HG03139 (cell line): ENCODE results near the gene SMG9.
A peak's percentile ranks its signal among the peaks of the same experiment; 100 is the strongest.
"Not testable (repeated sequence)": the region's sequence is repeated elsewhere in the genome, so short reads cannot be mapped to it uniquely, and the experiment has no call there.

ENCODE experiments used
- ATAC-seq: cut with Tn5 transposase; IDR thresholded peaks from one replicate; pipeline ENCODE4 v1.9.1; 2021; ENCODE audit not compliant: unreplicated experiment

Gene SMG9

DNA sequence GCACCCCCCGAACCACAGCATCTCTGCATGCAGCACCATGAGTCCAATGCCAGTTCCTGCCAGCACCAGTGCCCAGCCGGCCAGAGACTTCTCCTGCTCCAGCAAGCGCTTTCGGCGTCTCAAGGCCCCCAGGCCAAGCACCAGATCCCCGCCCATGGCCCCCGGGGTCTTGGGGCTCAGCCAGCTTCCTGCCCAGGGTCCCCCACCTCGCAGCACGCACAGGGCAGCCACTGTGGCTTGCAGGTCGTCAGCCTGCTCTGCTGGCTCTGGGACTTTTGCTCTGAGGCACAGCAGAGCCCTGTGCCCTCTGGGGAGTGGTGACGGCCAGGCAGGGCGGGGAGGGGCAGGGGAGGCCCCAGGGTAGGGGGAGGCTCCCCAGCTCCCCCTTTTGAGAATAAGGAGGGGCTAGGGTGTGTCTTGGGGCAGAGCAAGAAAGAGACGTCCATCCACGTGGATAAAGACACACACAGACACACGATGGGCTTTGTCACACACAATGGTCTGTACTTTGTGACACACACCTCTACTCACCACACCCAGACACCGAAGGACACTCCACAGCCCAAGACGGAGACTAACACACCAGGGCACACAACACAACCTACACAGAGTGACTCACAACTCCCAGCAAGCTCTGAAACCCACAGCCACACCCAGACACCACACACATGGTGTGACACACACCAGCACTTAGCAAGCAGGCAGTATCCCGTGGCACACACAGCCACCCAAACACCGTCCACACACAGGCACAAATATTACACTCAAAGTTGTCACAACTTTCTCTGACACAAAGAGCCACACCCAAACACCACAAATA is 26.2 kb upstream of the SMG9 start, which contains the start of gene KCNN4:
Gene KCNN4, minus strand, starts transcription at position 268 of the 820 bp plus-strand sequence. Its CDS starts 112 bp downstream, at position 156.
- peak; percentile 38 for ATAC-seq

DNA sequence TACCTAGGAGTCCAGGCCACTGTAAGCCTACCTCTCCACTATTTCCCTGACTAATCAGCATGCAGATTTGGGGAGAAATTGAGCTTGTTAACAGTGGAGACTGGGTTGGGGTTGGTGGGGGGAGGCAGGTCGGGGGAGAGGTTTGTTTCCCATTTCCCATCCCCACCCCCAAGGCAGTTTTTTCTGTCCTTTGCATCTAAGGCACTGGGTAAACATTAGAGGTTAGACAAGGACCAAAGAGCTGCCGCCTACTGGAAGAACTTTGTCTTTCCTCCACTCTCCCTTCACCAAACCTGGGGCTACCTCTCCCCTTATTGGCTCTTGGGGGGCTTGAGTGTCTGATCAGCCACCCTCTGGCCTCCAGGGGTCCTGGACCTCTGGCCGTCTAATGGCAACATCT is 25.1 kb upstream of the SMG9 start:
- no peak for ATAC-seq

DNA sequence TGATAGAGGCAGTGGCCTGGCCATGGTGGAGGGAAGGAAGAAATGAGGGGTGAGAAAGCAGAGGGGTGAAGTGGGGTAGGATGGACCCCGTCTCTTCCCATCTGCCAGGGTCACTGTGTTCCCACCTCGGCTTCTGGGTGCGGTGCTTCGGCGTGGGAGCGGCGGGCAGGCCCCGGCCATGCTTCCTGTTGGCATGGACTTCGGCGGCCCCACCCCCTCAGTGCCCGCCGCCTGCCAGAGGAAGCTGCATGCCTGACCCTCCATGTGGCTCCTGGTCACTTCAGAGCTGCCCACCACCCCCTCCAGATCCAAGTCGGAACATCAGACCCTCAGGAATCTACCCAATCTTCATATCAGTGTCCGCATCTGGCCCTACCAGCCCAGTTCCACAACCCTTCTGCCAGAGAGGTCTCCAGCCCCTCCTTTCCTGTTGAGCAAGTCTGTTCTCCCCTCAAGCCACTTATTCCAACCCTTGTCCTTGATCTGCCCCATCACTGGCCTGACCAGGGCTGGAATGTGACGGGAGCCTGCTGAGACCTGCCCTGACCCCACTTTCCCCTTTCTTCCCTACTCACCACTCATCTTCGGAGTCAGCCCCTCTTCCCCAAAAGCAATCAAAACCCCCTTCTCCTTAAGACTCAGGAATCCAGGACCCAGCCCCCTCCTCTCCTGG is 24.5 kb upstream of the SMG9 start:
- no peak for ATAC-seq

DNA sequence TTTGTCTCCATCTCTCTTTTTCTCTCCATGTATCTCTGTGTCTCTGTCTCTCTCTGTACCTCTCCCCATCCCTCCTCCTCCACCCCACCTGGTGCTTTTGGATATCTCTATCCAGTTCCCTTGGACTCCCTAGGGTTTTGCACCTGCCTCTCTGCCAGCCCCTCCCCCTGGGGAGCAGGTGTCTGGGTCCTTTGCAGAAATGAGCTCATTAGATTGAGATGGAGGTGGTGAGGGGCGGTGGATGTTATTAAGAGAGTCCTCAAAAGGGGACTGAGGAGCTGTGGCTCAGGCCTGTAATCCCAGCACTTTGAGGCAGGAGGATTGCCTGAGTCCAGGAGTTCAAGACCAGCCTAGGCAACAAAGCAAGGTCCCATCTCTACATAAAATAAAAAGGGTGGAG is 23.9 kb upstream of the SMG9 start:
- no peak for ATAC-seq

DNA sequence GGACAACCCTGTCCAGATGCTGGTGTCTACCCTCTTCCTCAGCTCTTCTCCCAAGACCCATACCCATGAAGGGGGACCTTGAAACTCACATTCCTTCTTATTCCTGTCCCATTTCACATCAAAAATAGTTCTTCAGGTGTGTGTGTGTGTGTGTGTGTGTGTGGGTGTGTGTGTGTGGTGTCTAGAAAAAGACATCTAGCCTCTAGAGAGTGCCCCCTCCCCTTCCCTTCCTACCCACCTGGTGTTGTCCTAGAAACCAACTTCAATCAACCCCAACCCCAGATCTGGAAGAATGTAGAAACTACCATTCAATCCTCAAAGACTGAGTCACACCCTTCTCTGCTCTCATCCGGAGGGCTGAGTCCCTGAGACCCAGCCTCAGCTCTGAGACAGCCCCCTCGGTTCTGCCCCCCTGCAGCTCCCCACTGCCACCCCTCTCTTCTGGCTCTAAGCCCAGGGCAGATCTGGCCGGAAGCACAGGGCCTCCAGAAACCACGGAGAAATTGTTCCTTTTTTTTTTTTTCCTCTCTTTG is 22.5 kb upstream of the SMG9 start:
- ATAC-seq = no peak

DNA sequence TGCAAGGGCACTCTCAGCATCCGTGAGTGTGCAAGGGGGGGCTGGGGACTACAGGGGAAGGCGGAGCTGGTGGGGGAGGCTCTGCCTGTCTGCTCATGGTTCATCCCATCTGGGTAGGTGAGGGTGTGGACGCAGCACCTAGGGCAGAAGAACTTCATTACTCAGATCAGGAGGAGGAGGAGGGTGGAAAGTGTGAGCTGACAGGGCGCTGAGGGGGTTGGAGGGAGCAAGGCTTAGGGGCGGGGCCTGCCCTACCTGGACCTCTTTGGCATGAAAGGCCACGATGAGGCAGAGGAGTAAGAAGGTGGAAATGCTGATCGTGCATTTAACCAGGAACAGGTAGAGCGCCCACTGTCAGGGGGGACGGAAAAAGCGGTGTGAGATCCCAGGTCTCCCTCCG is 21.5 kb upstream of the SMG9 start:
- no peak for ATAC-seq

DNA sequence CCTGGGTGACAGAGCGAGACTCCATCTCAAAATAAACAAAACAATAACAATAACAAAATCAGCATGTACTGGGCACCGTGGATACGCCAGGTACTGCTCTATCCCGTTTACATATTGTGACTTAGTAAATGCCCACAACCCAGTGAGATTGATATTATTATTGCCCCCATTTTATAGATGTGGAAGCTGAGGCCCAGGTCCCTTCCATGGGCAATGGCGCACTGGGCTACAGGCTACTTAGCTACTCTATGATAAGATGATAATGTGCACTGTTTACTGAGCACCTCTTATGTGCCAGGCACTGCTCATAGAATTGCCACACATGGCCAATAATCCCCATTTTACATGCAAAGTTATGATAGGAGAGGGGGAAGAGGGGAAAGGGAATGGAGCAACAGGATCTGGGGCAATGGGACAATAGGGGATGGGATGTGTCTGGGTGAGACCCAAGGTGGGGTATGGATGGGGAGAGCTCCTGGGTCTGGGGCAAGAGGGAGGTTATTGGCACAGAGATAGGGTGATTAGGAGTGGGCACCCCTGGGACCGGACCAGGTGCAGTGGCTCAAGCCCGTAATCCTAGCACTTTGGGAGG is 20.6 kb upstream of the SMG9 start:
- no peak for ATAC-seq

DNA sequence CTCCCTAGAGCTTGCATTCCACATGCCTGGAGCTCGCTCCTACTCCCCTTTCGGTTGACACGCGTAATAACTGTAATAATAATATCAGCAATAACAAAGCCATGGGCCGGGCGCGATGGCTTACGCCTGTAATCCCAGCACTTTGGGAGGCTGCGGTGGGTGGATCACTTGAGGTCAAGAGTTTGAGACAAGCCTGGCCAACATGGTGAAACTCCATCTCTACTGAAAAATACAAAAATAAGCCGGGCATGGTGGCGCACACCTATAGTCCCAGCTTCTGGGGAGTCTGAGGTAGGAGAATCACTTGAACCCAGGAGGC is 20.1 kb upstream of the SMG9 start:
- not testable (repeated sequence) for ATAC-seq

DNA sequence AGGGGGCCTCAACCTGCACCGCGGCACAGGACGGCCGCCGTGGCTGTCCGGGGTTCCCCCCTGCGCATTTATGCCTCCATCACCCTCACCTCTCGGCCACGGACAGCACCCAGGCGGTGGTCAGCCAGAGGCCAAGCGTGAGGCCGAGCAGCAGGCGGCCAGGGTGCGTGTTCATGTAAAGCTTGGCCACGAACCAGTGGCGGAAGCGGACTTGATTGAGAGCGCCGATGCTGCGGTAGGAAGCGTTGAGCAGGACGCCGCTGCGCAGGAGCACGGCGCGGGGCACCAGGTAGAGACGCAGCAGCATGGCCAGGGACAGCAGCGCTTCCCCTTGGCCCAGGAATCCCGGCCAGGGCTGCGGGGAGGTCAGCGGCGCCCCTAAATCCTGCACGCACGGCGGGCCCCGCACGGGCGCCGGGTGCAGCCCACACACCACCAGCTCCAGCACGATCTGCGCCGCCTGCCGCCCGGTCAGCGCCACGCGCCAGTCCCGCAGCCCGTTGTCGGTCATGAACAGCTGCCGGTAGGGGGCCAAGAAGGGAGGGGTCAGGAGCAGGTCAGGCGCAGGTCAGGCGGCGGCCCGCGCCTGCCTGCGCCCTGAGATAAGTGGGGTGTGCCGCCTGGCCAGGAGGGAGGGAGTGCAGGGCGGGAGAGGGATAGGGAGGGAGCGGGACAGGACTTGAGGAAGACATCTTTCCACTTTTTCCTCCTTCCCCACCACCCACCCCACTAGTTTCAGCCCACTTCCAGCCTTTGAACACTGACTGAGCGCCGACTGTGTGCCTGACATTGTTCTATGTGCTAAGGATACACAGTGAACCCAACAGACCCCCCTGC is 19.6 kb upstream of the SMG9 start:
- ATAC-seq = no peak

DNA sequence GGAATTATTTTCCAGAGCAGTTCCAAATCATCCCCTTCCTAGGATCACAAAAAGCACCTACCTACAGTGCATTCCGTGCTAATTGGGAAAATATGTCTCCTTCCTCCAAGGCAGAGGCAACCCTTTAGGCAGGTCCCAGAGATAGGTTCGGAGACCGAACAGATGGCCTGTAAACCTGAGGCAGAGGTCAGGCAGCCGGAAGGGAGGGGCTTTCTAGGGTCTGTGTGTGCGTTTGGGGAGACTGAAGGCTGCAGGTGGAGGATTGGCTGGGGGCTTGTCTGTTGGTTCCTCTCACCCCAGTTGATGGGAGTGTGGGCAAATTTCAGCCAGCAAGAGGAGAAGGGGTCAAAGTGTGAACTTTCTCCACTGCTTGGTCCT is 19.0 kb upstream of the SMG9 start:
- ATAC-seq = no peak

DNA sequence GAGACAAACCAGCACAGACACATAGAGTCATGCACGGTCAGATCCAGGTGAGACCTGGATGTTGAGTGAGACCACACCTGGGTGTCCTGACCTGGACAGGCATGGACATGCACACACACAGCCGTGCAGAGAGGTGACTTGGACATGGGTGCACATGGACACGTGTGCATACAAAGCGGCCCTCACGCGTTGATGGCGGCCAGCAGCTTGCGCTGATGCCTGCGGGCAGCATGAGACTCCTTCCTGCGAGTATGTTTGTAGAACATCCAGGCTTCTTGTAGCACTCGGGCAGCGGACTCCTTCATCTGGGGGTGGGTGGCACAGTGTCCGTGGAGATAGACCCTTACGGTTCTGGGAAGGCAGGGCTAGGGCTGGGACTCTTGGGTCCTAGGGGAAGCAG is 14.5 kb upstream of the SMG9 start:
- ATAC-seq = no peak

DNA sequence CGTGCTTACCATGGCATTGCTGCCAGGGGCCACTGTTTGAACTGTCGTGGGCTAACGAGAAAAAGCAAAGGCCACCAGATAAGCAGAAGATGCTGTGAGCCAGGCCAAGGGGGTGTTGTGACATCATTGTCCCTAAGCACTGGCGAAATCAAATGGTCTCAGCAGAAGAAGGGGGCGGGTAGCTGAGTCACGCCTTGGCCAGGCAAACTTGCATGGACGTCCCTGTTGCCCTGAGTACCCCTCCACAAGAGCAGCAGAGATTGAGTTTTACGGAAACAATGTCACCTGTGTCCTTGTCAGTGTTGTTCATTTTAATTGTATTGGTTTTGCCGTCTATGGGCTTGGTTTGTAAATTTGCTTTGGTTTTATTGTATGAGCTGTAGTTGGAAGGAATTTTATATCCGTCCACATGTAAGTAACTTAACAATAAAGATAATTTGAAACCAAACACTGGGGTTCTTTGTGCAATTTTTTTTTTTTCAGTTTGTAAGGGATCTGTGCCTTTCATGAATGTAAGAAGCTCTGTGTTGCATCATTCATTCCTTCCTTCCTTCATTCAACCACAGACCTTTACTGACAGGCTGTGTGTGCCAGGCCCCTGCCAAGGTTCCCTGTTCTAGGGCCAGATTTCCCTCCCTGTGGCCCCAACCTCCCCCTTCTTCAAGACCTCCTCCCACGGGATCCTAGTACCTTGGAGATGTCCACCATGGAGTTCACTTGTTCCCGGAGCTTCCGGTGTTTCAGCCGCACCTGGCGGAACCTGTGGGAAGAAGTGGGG is 13.7 kb upstream of the SMG9 start:
- no peak for ATAC-seq

DNA sequence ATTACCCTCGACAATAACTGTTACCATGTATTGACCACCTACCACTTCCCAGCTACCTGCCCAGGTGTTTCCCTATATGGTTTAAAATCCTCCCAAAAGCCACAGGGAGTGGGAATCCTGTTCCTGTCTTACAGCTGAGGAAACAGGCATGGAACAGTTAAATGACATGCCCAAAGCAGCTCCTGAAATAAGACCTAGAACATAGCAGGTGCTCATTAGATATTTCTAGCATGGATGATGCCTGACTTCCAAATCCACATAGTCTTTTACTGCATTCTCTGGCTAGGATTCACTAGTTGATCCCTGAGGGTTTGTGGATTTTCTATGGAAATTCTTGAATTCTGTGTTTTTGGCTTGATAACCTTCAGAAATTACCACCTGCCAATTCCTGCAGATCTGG is 13.1 kb upstream of the SMG9 start:
- no peak for ATAC-seq

DNA sequence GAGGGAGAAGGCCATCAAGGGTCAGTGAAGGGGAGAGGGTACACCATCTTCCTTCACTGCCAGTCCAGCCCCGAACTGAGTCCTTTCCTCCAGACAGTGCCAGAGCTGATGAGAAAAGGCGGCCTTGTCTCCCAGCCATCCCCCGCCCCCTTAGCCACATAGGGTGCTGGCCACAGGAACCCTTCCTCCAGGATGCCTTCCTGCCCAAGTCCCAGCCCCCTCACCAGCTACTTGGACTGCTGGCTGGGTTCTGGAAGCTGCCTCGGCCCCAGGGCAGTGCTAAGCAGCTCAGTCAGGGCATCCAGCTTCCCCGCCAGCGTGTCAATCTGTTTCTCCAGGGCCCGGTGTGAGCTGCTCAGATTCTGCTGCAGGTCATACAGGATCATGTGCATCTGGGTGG is 12.6 kb upstream of the SMG9 start:
- no peak for ATAC-seq

DNA sequence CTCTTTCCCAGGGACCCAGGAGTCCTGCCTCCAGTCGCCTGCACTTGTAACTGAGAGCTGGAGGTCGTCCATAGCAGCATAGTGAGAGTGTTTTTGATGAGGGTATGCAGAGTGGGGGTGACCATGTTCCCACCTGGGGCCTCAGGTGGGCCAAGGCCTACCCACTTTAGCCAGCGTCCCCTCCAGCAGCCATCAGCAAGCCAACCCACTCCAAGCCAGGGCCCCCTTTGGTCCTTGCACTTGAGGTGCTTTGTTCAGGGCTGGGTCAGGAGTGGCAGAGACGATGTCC is 11.9 kb upstream of the SMG9 start:
- no peak for ATAC-seq

DNA sequence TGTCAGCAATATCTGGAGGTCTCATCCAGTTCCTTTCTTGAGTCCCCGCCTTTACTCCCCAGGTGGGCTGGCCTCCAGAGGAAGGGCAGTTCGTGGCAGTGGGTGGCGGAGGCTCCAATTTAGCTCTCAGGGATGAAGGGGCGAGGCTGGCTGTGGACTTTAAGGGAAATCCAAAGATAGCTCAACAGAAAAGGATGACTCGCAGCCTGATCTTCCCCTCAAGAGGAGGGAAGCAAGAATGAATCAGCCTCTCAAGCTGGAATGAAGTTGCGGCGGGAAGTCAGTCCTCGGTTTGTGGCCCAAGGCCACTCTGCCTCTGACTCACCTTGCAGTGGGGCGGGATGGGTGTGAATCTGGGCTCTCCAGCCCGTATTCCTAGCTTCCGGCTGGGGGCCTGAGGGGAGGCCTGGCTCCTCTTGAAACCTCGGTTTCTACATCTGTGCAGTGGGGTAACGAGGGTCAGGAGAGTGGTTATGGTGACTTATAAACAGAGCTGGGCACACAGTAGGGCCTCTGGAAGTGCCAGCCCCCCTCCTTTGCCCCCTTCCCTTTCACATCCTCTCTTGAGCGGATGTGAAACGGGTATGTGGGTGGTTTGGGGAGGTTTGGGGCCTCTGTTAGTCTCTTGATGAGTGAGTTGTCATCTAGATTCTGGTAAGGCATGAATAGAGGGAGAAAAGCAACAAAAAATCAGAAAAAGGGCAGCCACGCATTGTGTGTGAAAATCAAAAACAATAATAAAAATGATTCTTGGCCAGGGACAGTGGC is 10.5 kb upstream of the SMG9 start:
- peak; percentile 56 for ATAC-seq

DNA sequence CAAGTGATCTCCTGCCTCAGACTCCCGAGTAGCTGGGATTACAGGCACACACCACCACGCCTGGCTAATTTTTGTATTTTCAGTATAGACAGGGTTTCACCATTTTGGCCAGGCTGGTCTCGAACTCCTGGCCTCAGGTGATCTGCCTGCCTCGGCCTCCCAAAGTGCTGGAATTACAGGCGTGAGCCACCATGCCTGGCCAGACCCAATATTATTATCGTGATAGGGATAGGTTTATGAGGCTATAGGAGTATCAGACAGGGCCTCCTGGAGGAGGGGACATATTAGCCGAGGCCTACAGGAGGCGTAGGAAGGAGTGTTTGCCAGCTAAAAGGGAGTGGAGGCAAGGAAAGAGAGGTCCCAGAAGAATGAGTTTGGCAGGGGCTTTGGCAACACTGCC is 9.9 kb upstream of the SMG9 start:
- ATAC-seq = not testable (repeated sequence)

DNA sequence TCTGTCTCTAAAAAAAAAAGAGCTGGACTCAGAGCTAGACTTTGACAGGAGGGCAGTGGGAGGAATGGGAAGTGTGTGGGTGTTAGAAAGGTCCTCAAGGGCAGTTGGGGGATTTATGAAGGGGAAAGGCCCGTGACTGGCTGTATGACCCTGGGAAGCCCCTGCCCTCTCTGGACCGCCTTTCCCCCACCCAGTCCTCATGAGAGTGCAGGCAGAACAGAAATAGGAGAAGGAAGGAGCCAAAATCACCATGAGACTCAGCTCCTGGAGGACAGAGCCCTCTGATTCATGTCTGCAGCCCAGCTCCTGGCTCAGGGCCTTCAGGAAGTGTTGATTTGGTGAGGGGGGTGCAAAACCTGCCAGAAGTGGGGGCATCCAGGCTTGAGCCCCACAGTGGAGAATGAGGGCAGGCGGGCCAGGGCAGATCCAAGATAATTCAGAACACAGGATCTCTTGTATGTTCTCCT is 8.7 kb upstream of the SMG9 start:
- ATAC-seq = no peak

DNA sequence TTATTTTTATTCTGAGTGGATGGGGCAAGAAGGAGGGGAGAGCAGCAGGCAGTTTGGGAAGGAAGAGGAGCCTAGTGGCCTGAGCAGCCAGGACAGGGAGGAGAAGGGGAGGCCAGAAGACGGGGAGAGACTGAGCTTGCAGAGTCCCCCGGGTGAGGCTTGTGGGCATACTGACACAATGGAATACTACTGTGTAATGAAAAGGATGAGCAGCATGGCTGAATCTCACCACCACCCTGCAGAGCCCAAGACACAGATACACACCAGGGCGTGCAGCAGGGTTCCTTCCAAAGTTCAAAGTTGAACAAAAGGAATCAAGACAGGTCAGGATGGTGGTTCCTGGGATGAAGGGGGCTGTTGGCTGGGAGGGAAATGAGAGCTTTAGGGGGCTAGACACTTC is 8.1 kb upstream of the SMG9 start:
- ATAC-seq = no peak

DNA sequence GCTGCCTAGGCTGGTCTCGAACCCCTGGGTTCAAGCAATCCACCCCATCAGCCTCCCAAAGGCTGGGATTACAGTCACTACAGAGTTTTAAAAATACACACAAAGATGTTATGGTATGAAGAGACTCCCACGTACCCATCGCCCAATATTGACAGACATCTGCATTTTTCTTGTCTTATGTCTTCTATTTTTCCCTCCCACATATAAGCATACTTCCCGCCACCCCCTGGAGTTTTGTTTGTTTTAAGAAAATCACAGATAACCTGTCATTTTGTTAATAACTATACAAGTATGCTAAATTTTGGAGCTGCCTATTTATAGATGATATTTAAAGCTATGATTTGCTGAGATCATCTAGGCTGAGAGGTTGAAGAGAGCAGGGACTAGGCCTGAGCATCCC is 6.2 kb upstream of the SMG9 start:
- no peak for ATAC-seq
